ENCODE data around the gene SLC9A9. TPM values are rescaled to one million over a fixed set of nuclear protein-coding genes. Genes with fewer than 3 reads are reported as not detected.

The SLC9A9 gene
- total and polyA plus RNA-seq, 8 donors: 0.28 to 5.9 (median 0.75) TPM

- 68 to 72% methylated on average over 5 of the region's 5 CpGs for WGBS, 2 donors
- Histone ChIP-seq H3K9me3 (no peaks in the 10 kb centered on the region), H3K27ac (no peak overlapping the region), H3K4me1 (no peaks in the 10 kb centered on the region), H3K36me3 (no peaks in the 10 kb centered on the region), H3K4me3 (no peak overlapping the region), H3K27me3 (no peaks in the 10 kb centered on the region)
- no peak for FAIRE-seq
- no peak for TF ChIP-seq CTCF (IDR thresholded peaks at IDR 0.05)
- intact Hi-C loops (cut with DNase I): no loop called here
- no peak for ATAC-seq
- no peak for DNase-seq
These were observed 584.3 kb downstream of the SLC9A9 start for GRCh38 chr3:143263852-143264513.

GRCh38 chr3:143261848-143262247 is 586.4 kb downstream of the SLC9A9 start:
- no peak overlapping the region for H3K27ac ChIP-seq
- H3K4me1 ChIP-seq: no peaks in the 10 kb centered on the region
- TF ChIP-seq CTCF (IDR thresholded peaks at IDR 0.05): no peak
- no peak overlapping the region for H3K4me3 ChIP-seq
- no peak for DNase-seq
- intact Hi-C loops (cut with DNase I): no loop called here
- no peak for FAIRE-seq
- H3K36me3 ChIP-seq: no peaks in the 10 kb centered on the region
- no peaks in the 10 kb centered on the region for H3K9me3 ChIP-seq
- H3K27me3 ChIP-seq: no peaks in the 10 kb centered on the region
- WGBS, 2 donors: 63 to 68% methylated on average over 2 of the region's 2 CpGs
- no peak for ATAC-seq

- Histone ChIP-seq H3K4me3 (no peak overlapping the region), H3K4me1 (no peaks in the 10 kb centered on the region), H3K27ac (no peak overlapping the region), H3K9me3 (no peaks in the 10 kb centered on the region), H3K36me3 (no peaks in the 10 kb centered on the region), H3K27me3 (no peaks in the 10 kb centered on the region)
- no peak for FAIRE-seq
- 84 to 93% methylated on average over 4 of the region's 4 CpGs for WGBS, 2 donors
- no peak for TF ChIP-seq CTCF (IDR thresholded peaks at IDR 0.05)
- no peak for DNase-seq
- ATAC-seq: no peak
- intact Hi-C loops (cut with DNase I): no loop called here
These were observed 589.6 kb downstream of the SLC9A9 start for GRCh38 chr3:143258692-143259091.

- H3K27ac ChIP-seq: no peak overlapping the region
- intact Hi-C loops (cut with DNase I): no loop called here
- H3K4me3 ChIP-seq: no peak overlapping the region
- ATAC-seq (no peak), FAIRE-seq (no peak), DNase-seq (no peak)
- no peaks in the 10 kb centered on the region for H3K9me3 ChIP-seq
- TF ChIP-seq CTCF (IDR thresholded peaks at IDR 0.05): no peak
- no peaks in the 10 kb centered on the region for H3K4me1 ChIP-seq
- no peaks in the 10 kb centered on the region for H3K27me3 ChIP-seq
- no peaks in the 10 kb centered on the region for H3K36me3 ChIP-seq
These were observed 591.9 kb downstream of the SLC9A9 start for GRCh38 chr3:143256416-143256815.

- Histone ChIP-seq H3K36me3 (no peaks in the 10 kb centered on the region), H3K4me3 (no peak overlapping the region), H3K27me3 (no peaks in the 10 kb centered on the region), H3K4me1 (no peaks in the 10 kb centered on the region), H3K9me3 (no peaks in the 10 kb centered on the region), H3K27ac (no peak overlapping the region)
- DNase-seq: no peak
- no peak for FAIRE-seq
- intact Hi-C loops (cut with DNase I): no loop called here
- no peak for ATAC-seq
- no peak for TF ChIP-seq CTCF (IDR thresholded peaks at IDR 0.05)
These were observed 592.5 kb downstream of the SLC9A9 start for GRCh38 chr3:143255739-143256138.
